Panc1 (cell line): Measurements from ENCODE around the gene COPS8. TPM values are rescaled to one million over a fixed set of nuclear protein-coding genes. Genes with fewer than 3 reads are reported as not detected.

Source experiments
- ATAC-seq: fragments of 200-7000 bp; cut with Tn5 transposase; 2 replicates; pipeline ENCODE4 v1.9.1; 2020; ENCODE audit warnings: mild to moderate bottlenecking, moderate library complexity
- BruUV-seq: library from RNA; stranded (reverse); fragments of 400-500 nt; replicated peaks from 2 replicates; lab custom pipeline; 2021; lab: Mats Ljungman, UMichigan
- CTCF ChIA-PET: fragments of 300-600 bp; sonication (Branson Sonifier 250); formaldehyde crosslinking; loops from one replicate; lab custom pipeline; 2022; ENCODE audit warnings: antibody characterized with exemption; lab: Charles Lee
- POLR2A ChIA-PET: fragments of 300-600 bp; sonication (Branson Sonifier 250); formaldehyde crosslinking; loops from one replicate; lab custom pipeline; 2022; ENCODE audit warnings: antibody characterized with exemption; lab: Charles Lee
- DNase-seq: peaks from one replicate; pipeline ENCODE4 v3.0.0-alpha.2; 2010; ENCODE audit warnings: low read depth, low spot score
- H3K27ac ChIP-seq: 2 replicates; pipeline ENCODE4 v1.5.1; 2011; ENCODE audit warnings: mild to moderate bottlenecking, low read length, inconsistent platforms
- H3K27me3 ChIP-seq: fragments of 200-500 bp; sonication (Bioruptor generic); 2 replicates; pipeline ENCODE4 v1.6.0; 2014; ENCODE audit warnings: low read length, inconsistent platforms; ENCODE audit not compliant: control insufficient read depth, insufficient read depth
- H3K36me3 ChIP-seq: fragments of 200-500 bp; sonication (Bioruptor generic); 2 replicates; pipeline ENCODE4 v1.5.1; 2014; ENCODE audit warnings: inconsistent platforms, mild to moderate bottlenecking, low read length, moderate library complexity; ENCODE audit not compliant: control insufficient read depth, insufficient read depth
- H3K4me1 ChIP-seq: 2 replicates; pipeline ENCODE4 v1.5.1; 2011; ENCODE audit warnings: inconsistent platforms, mild to moderate bottlenecking, low read length, moderate library complexity; ENCODE audit not compliant: control insufficient read depth, insufficient read depth
- H3K4me3 ChIP-seq, 2 experiments: 2 replicates each; pipeline ENCODE4 v1.5.1; 2011 to 2012; ENCODE audit warnings: low read depth in 2 of 2, low read length in 2 of 2, mild to moderate bottlenecking in 2 of 2, inconsistent platforms in 1 of 2, moderate library complexity in 1 of 2
- H3K9me3 ChIP-seq: fragments of 200-500 bp; sonication (Bioruptor generic); 2 replicates; pipeline ENCODE4 v1.5.1; 2014; ENCODE audit warnings: low read depth, mild to moderate bottlenecking, inconsistent platforms, low read length, moderate library complexity; ENCODE audit not compliant: control insufficient read depth, insufficient read depth
- CTCF ChIP-seq: fragments of 450-650 bp; IDR thresholded peaks from 2 replicates; pipeline ENCODE4 v1.5.1; 2017; ENCODE audit warnings: mild to moderate bottlenecking
- POLR2AphosphoS5 ChIP-seq: IDR thresholded peaks from 2 replicates; pipeline ENCODE4 v1.6.1; 2012; ENCODE audit warnings: mild to moderate bottlenecking, low read depth, low read length, moderate library complexity
- REST ChIP-seq, 2 experiments: IDR thresholded peaks; 2 replicates each; pipeline ENCODE4 v1.6.1; 2011 to 2012; ENCODE audit warnings: low read depth in 2 of 2, control low read depth in 1 of 2, low read length in 1 of 2, mild to moderate bottlenecking in 1 of 2, moderate library complexity in 1 of 2; ENCODE audit not compliant: insufficient read depth in 1 of 2
- SIN3A ChIP-seq: IDR thresholded peaks from 2 replicates; pipeline ENCODE4 v1.6.1; 2012; ENCODE audit warnings: low read depth, mild to moderate bottlenecking, low read length, moderate library complexity, borderline replicate concordance; ENCODE audit not compliant: insufficient read depth
- TCF7L2 ChIP-seq: IDR thresholded peaks from 2 replicates; pipeline ENCODE4 v1.6.1; 2011; ENCODE audit warnings: mild to moderate bottlenecking, low read depth, low read length, inconsistent platforms
- in situ Hi-C: cut with HindIII; loops from 2 replicates; pipeline ENCODE4 v1.10.0; 2016; ENCODE audit warnings: low sequenced_read_pairs, low pct_unique_long_range_greater_than_20kb
- intact Hi-C: fragments of 100-400 bp; cut with micrococcal nuclease; formaldehyde crosslinking; loops from one replicate; pipeline ENCODE4 v1.10.0; 2022; ENCODE audit not compliant: unreplicated experiment
- total RNA-seq: library from RNA; stranded (reverse); gene quantifications from one replicate; pipeline ENCODE4 v1.2.1, GENCODE V29; 2021; ENCODE audit not compliant: unreplicated experiment

COPS8 gene
- total RNA-seq, 1 experiment from 2014 or later: 57.9 TPM

- ChIA-PET CTCF (no interaction called here), POLR2A (no interaction called here)
- Histone ChIP-seq H3K27ac (no peak overlapping the region), H3K9me3 (peaks cover 11% of the 10 kb centered on the region; the same call in 1 of the 2 replicates), H3K36me3 (no peaks in the 10 kb centered on the region), H3K27me3 (no peaks in the 10 kb centered on the region), H3K4me1 (no peaks in the 10 kb centered on the region), H3K4me3 (no peak overlapping the region)
- ATAC-seq: no peak
- BruUV-seq: no TSS peak
- in situ Hi-C loops: no loop called here
- intact Hi-C loops: no loop called here
- TF ChIP-seq SIN3A (no peak), POLR2AphosphoS5 (no peak), REST (IDR thresholded peaks at IDR 0.05; ENCODE audit: insufficient read depth in 1 of 2, low read depth in 2 of 2, low read length in 1 of 2) (no peak), CTCF (no peak), TCF7L2 (no peak)
- DNase-seq: no peak
These were observed 30.2 kb downstream of the COPS8 start for GRCh38 chr2:237115870-237116269.

GRCh38 chr2:237116431-237116830, 30.7 kb downstream of the COPS8 start:
- H3K4me3 ChIP-seq: no peak overlapping the region
- ChIA-PET POLR2A (no interaction called here), CTCF (no interaction called here)
- no peak for ATAC-seq
- H3K9me3 ChIP-seq: peaks cover 9% of the 10 kb centered on the region; the same call in 1 of the 2 replicates
- H3K36me3 ChIP-seq: no peaks in the 10 kb centered on the region
- no peak for TF ChIP-seq CTCF
- no peak for TF ChIP-seq TCF7L2
- no peak for TF ChIP-seq REST (IDR thresholded peaks at IDR 0.05; ENCODE audit: insufficient read depth in 1 of 2, low read depth in 2 of 2, low read length in 1 of 2)
- TF ChIP-seq POLR2AphosphoS5: no peak
- TF ChIP-seq SIN3A: no peak
- H3K27ac ChIP-seq: no peak overlapping the region
- no TSS peak for BruUV-seq
- in situ Hi-C loops: no loop called here
- intact Hi-C loops: no loop called here
- no peaks in the 10 kb centered on the region for H3K4me1 ChIP-seq
- DNase-seq: no peak
- no peaks in the 10 kb centered on the region for H3K27me3 ChIP-seq
